ENCODE measurements around the gene CASP8.

CASP8 gene

GRCh38 chr2:201234663-201235135, 25.6 kb upstream of the CASP8 start:
- TF ChIP-seq POLR2AphosphoS5 (IDR thresholded peaks at IDR 0.05; ENCODE audit: low read depth, low read length) (no peak), FOXP2 (optimal IDR thresholded peaks at IDR 0.05; ENCODE audit: borderline replicate concordance, extremely low read depth, extremely low read length, insufficient read depth) (no peak), SIN3A (IDR thresholded peaks at IDR 0.05; ENCODE audit: borderline replicate concordance, insufficient read depth, low read length) (no peak), TAF1 (IDR thresholded peaks at IDR 0.05; ENCODE audit: borderline replicate concordance, insufficient read depth, low read length) (no peak)
- TF ChIP-seq, protein P1, sequence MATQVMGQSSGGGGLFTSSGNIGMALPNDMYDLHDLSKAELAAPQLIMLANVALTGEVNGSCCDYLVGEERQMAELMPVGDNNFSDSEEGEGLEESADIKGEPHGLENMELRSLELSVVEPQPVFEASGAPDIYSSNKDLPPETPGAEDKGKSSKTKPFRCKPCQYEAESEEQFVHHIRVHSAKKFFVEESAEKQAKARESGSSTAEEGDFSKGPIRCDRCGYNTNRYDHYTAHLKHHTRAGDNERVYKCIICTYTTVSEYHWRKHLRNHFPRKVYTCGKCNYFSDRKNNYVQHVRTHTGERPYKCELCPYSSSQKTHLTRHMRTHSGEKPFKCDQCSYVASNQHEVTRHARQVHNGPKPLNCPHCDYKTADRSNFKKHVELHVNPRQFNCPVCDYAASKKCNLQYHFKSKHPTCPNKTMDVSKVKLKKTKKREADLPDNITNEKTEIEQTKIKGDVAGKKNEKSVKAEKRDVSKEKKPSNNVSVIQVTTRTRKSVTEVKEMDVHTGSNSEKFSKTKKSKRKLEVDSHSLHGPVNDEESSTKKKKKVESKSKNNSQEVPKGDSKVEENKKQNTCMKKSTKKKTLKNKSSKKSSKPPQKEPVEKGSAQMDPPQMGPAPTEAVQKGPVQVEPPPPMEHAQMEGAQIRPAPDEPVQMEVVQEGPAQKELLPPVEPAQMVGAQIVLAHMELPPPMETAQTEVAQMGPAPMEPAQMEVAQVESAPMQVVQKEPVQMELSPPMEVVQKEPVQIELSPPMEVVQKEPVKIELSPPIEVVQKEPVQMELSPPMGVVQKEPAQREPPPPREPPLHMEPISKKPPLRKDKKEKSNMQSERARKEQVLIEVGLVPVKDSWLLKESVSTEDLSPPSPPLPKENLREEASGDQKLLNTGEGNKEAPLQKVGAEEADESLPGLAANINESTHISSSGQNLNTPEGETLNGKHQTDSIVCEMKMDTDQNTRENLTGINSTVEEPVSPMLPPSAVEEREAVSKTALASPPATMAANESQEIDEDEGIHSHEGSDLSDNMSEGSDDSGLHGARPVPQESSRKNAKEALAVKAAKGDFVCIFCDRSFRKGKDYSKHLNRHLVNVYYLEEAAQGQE (IDR thresholded peaks at IDR 0.05; ENCODE audit: insufficient read depth in 1 of 2, low read depth in 2 of 2, low read length in 2 of 2), result no peak

- TF ChIP-seq TAF1 (IDR thresholded peaks at IDR 0.05; ENCODE audit: borderline replicate concordance, insufficient read depth, low read length), result no peak
- TF ChIP-seq, protein P1 (IDR thresholded peaks at IDR 0.05; ENCODE audit: insufficient read depth in 1 of 2, low read depth in 2 of 2, low read length in 2 of 2), result no peak
- TF ChIP-seq POLR2AphosphoS5 (IDR thresholded peaks at IDR 0.05; ENCODE audit: low read depth, low read length), result no peak
- no peak for TF ChIP-seq FOXP2 (optimal IDR thresholded peaks at IDR 0.05; ENCODE audit: borderline replicate concordance, extremely low read depth, extremely low read length, insufficient read depth)
- TF ChIP-seq SIN3A (IDR thresholded peaks at IDR 0.05; ENCODE audit: borderline replicate concordance, insufficient read depth, low read length), result no peak
Observed at GRCh38 chr2:201235860-201236811, 24.2 kb upstream of the CASP8 start.

GRCh38 chr2:201237486-201238123, 22.7 kb upstream of the CASP8 start:
- TF ChIP-seq POLR2AphosphoS5 (IDR thresholded peaks at IDR 0.05; ENCODE audit: low read depth, low read length), result no peak
- no peak for TF ChIP-seq TAF1 (IDR thresholded peaks at IDR 0.05; ENCODE audit: borderline replicate concordance, insufficient read depth, low read length)
- no peak for TF ChIP-seq SIN3A (IDR thresholded peaks at IDR 0.05; ENCODE audit: borderline replicate concordance, insufficient read depth, low read length)
- TF ChIP-seq, protein P1 (IDR thresholded peaks at IDR 0.05; ENCODE audit: insufficient read depth in 1 of 2, low read depth in 2 of 2, low read length in 2 of 2), result no peak
- TF ChIP-seq FOXP2 (optimal IDR thresholded peaks at IDR 0.05; ENCODE audit: borderline replicate concordance, extremely low read depth, extremely low read length, insufficient read depth), result no peak

DNA sequence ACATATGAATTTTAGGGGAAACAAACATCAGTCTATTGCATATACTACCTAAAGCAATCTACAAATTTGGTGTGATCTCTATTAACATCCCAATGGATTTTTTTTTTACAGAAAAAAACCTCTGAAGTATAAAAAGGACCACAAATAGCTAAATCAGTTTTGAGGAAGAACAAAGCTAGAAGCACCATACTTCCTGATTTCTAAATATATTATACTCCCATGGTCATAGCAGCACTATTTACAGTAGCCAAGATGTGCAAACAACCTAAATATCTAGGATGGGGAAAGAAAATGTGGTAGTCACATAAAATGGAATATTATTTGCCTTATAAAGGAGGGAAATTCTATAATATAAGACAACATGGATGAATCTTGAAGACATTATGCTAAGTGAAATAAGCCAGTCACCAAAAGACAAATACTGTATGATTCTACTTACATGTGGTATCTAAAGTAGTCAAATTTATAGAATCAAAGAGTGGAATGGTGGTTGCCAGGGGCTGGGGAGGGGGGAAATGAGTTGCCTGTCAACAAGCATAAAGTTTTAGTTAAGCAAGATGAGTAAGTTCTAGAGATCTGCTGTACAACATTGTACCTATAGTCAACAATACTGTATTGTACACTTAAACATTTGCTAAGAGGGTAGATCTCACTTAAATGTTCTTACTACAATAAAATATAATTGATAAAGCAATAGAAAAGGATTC, 17.6 kb upstream of the CASP8 start:
- TF ChIP-seq TAF1 (IDR thresholded peaks at IDR 0.05; ENCODE audit: borderline replicate concordance, insufficient read depth, low read length) (no peak), POLR2AphosphoS5 (IDR thresholded peaks at IDR 0.05; ENCODE audit: low read depth, low read length) (no peak), SIN3A (IDR thresholded peaks at IDR 0.05; ENCODE audit: borderline replicate concordance, insufficient read depth, low read length) (no peak), FOXP2 (optimal IDR thresholded peaks at IDR 0.05; ENCODE audit: borderline replicate concordance, extremely low read depth, extremely low read length, insufficient read depth) (no peak)
- TF ChIP-seq, protein P1 (IDR thresholded peaks at IDR 0.05; ENCODE audit: insufficient read depth in 1 of 2, low read depth in 2 of 2, low read length in 2 of 2), result no peak
